Hepatocyte (in vitro differentiated cells): Measurements from ENCODE around the gene B4GALNT2. TPM values are rescaled to one million over a fixed set of nuclear protein-coding genes. Genes with fewer than 3 reads are reported as not detected.
A peak's percentile ranks its signal among the peaks of the same experiment; 100 is the strongest.
"Not testable (repeated sequence)": the region's sequence is repeated elsewhere in the genome, so short reads cannot be mapped to it uniquely, and the experiment has no call there.

Source experiments
- DNase-seq: peaks from one replicate; pipeline ENCODE4 v3.0.0-alpha.2; 2016; ENCODE audit warnings: low spot score
- H2AFZ ChIP-seq: fragments of 200-600 bp; sonication (generic); 2 replicates; pipeline ENCODE4 v1.6.0; 2016; ENCODE audit warnings: antibody characterized with exemption, mild to moderate bottlenecking
- H3K27ac ChIP-seq: fragments of 200-600 bp; sonication (generic); 2 replicates; pipeline ENCODE4 v1.5.1; 2016; ENCODE audit warnings: mild to moderate bottlenecking
- H3K27me3 ChIP-seq: fragments of 200-600 bp; sonication (generic); 2 replicates; pipeline ENCODE4 v1.6.1; 2016
- H3K36me3 ChIP-seq: fragments of 200-600 bp; sonication (generic); replicated peaks from 2 replicates; pipeline ENCODE4 v1.5.1; 2016; ENCODE audit warnings: low read depth; ENCODE audit not compliant: insufficient read depth
- H3K4me1 ChIP-seq: fragments of 200-600 bp; sonication (generic); 2 replicates; pipeline ENCODE4 v1.5.1; 2016; ENCODE audit warnings: mild to moderate bottlenecking, moderate library complexity; ENCODE audit not compliant: insufficient read depth
- H3K4me2 ChIP-seq: fragments of 200-600 bp; sonication (generic); 2 replicates; pipeline ENCODE4 v1.6.0; 2016
- H3K4me3 ChIP-seq: fragments of 200-600 bp; sonication (generic); 2 replicates; pipeline ENCODE4 v1.5.1; 2016; ENCODE audit warnings: mild to moderate bottlenecking
- H3K79me2 ChIP-seq: fragments of 200-600 bp; sonication (generic); 2 replicates; pipeline ENCODE4 v1.6.0; 2017; ENCODE audit warnings: mild to moderate bottlenecking
- H3K9me2 ChIP-seq: fragments of 200-600 bp; sonication (generic); replicated peaks from 2 replicates; pipeline ENCODE4 v1.6.0; 2017; ENCODE audit warnings: mild to moderate bottlenecking; ENCODE audit not compliant: insufficient read depth
- H3K9me3 ChIP-seq: fragments of 200-600 bp; sonication (generic); 2 replicates; pipeline ENCODE4 v1.5.1; 2016; ENCODE audit warnings: low read depth, mild to moderate bottlenecking
- H4K20me1 ChIP-seq: fragments of 200-600 bp; sonication (generic); 2 replicates; pipeline ENCODE4 v1.6.0; 2016; ENCODE audit warnings: mild to moderate bottlenecking; ENCODE audit not compliant: insufficient read depth, poor library complexity, severe bottlenecking
- CTCF ChIP-seq: fragments of 200-600 bp; sonication (generic); IDR thresholded peaks from 2 replicates; pipeline ENCODE4 v1.5.1; 2016; ENCODE audit warnings: antibody characterized with exemption, mild to moderate bottlenecking; ENCODE audit not compliant: poor library complexity
- EZH2 ChIP-seq: fragments of 200-600 bp; sonication (generic); IDR thresholded peaks from 2 replicates; pipeline ENCODE4 v1.6.1; 2016; ENCODE audit warnings: antibody characterized with exemption, mild to moderate bottlenecking, borderline replicate concordance
- EZH2phosphoT487 ChIP-seq: fragments of 200-600 bp; sonication (generic); IDR thresholded peaks from one replicate; pipeline ENCODE4 v1.6.1; 2018; ENCODE audit warnings: antibody characterized with exemption, mild to moderate bottlenecking, low read depth, moderate library complexity; ENCODE audit not compliant: unreplicated experiment, severe bottlenecking
- WGBS: methylation state at CpG from one replicate; pipeline ENCODE4 v1.1.6; 2016; ENCODE audit warnings: low lambda C conversion rate; ENCODE audit errors: missing lambda C conversion rate; 5-methylcytosine and 5-hydroxymethylcytosine counted together
- polyA plus RNA-seq: library from polyadenylated mRNA; unstranded; fragments of >200 nt; fragmentation: Nextera tagmentation; extraction: Ambion mirVana; gene quantifications from 2 replicates; pipeline ENCODE4 v1.2.1, GENCODE V29; 2016
- total RNA-seq: library from RNA; depleted of rRNA; stranded (reverse); fragments of >200 nt; gene quantifications from 2 replicates; pipeline ENCODE4 v1.2.3, GENCODE V29; 2014

Gene B4GALNT2
- 1.3 and 2.2 TPM in 2 replicates for total RNA-seq
- 0.40 and 0.88 TPM in 2 replicates for polyA plus RNA-seq

- WGBS = 5% methylated on average over 60 of the region's 65 CpGs
- TF ChIP-seq EZH2 (peak; percentile 94), EZH2phosphoT487 (no peak)
Measured at GRCh38 chr17:49132699-49133364, at the start of gene B4GALNT2. Gene B4GALNT2 (plus strand): TSS chr17:49132769. CDS start chr17:49132793, 24 bp downstream.

GRCh38 chr17:49085046-49085445, 47.5 kb upstream of the B4GALNT2 start:
- H2AFZ ChIP-seq, H3K4me1 ChIP-seq, H3K4me2 ChIP-seq, H3K27me3 ChIP-seq, H3K79me2 ChIP-seq, H3K36me3 ChIP-seq, H4K20me1 ChIP-seq, H3K27ac ChIP-seq, DNase-seq, H3K9me3 ChIP-seq, H3K9me2 ChIP-seq, H3K4me3 ChIP-seq: not testable (repeated sequence)
- WGBS = 89% methylated on average over 2 of the region's 2 CpGs

More at GRCh38 chr17:49132699-49133364, at the start of gene B4GALNT2:
- H4K20me1 ChIP-seq = no peaks in the 10 kb centered on the region
- H3K27ac ChIP-seq = no peak within 1 kb of the TSS
- peaks cover 12% of the 10 kb centered on the region for H3K4me1 ChIP-seq
- DNase-seq = peak; percentile 60
- H3K9me3 ChIP-seq = no peaks in the 10 kb centered on the region
- no peaks in the 10 kb centered on the region for H3K79me2 ChIP-seq
- H3K27me3 ChIP-seq = peaks cover 41% of the 10 kb centered on the region
- H3K36me3 ChIP-seq = no peaks in the 10 kb centered on the region
- no peaks in the 10 kb centered on the region for H3K9me2 ChIP-seq
- H3K4me3 ChIP-seq = peak within 1 kb of the TSS; percentile 42
- H2AFZ ChIP-seq = peak within 1 kb of the TSS; percentile 63
- peak within 1 kb of the TSS; percentile 96 for H3K4me2 ChIP-seq

- Histone ChIP-seq H3K27ac (no peak overlapping the region), H3K36me3 (no peaks in the 10 kb centered on the region), H3K4me3 (no peak overlapping the region), H3K27me3 (no peaks in the 10 kb centered on the region), H4K20me1 (no peaks in the 10 kb centered on the region), H2AFZ (no peak overlapping the region), H3K4me2 (no peak overlapping the region), H3K9me2 (no peaks in the 10 kb centered on the region), H3K4me1 (peaks cover 2% of the 10 kb centered on the region), H3K79me2 (no peaks in the 10 kb centered on the region), H3K9me3 (no peaks in the 10 kb centered on the region)
- no peak for DNase-seq
- WGBS = 89% methylated on average over 5 of the region's 5 CpGs
- TF ChIP-seq CTCF = no peak
- TF ChIP-seq EZH2phosphoT487 = no peak
- TF ChIP-seq EZH2 = no peak
Measured at GRCh38 chr17:49085565-49086315, 46.8 kb upstream of the B4GALNT2 start.

GRCh38 chr17:49086316-49086605, 46.3 kb upstream of the B4GALNT2 start:
- Histone ChIP-seq H3K79me2 (no peaks in the 10 kb centered on the region), H3K27ac (no peak overlapping the region), H2AFZ (no peak overlapping the region), H3K9me3 (no peaks in the 10 kb centered on the region), H3K4me3 (no peak overlapping the region), H3K27me3 (no peaks in the 10 kb centered on the region), H4K20me1 (no peaks in the 10 kb centered on the region), H3K9me2 (no peaks in the 10 kb centered on the region), H3K4me1 (no peaks in the 10 kb centered on the region), H3K36me3 (no peaks in the 10 kb centered on the region), H3K4me2 (no peak overlapping the region)
- WGBS = 36% methylated on average over 1 of the region's 1 CpG
- DNase-seq = no peak
- no peak for TF ChIP-seq EZH2
- no peak for TF ChIP-seq EZH2phosphoT487
- no peak for TF ChIP-seq CTCF
